Forelimb muscle (tissue), 1 donor: Measurements from ENCODE around the gene HTR3B. TPM values are rescaled to one million over a fixed set of nuclear protein-coding genes. Genes with fewer than 3 reads are reported as not detected.

Source experiments
- DNase-seq: peaks from one replicate; pipeline ENCODE4 v3.0.0-alpha.2; 2013; ENCODE audit warnings: low read depth
- polyA plus RNA-seq: library from polyadenylated mRNA; unstranded; fragments of 120-200 nt; gene quantifications from one replicate; pipeline ENCODE4 v1.2.1, GENCODE V29; 2013; ENCODE audit not compliant: insufficient read length

Gene HTR3B
- polyA plus RNA-seq, 1 donor, result 0.06 TPM

DNA sequence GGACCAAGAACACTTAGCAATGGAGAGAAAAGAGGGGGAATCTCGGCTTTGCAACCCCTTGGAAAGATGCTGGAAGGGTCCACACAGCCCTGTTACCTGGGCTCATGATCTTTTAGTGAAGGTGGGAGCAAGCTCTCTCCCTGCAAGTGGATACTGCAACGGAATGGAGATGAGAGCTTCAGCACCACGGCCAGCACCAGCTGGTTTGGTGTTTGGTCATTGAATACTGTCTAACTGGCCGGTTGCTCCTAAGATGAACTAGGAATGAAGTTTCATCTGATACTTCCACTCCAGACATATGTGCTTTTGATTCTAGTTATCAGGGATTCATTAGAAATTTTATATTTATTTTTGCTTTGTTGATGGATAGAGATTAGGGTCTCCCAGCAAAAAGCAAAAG, 86.6 kb downstream of the HTR3B start:
- DNase-seq, result peak; percentile 16

GRCh38 chr11:113991718-113992458, 87.3 kb downstream of the HTR3B start:
- no peak for DNase-seq

DNA sequence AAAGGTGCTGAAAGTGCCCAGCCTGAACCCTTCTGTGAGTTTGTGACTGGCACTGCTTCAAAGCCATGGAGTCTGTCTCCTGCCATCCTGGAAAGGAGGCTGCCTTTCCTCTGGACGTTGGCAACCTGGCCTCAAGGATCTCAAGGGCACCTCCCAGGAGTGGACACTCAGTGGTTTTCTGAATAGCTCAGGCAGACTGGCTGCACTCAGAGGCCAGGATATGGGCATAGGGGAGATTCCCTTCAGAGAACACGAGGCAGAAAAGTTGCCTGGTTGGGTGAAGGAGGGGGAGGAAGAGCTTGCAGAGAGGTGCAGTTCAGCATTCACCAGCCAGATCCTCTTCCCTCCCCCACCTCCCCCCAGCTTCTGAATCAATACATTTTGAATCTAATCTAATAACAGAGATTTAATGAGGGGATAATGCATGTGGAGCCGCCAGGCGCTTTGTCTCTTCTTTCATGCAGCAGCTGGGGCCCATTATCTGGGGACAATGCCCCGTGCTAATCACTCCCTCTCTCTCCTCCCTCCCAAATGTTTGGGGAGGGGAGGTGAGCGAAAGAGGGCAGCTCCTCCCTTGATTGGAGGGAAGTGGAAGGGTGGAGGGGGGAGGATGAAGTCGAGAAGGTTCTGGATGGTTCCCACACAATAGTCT, 88.0 kb downstream of the HTR3B start:
- no peak for DNase-seq

- DNase-seq, result no peak
These were observed 89.7 kb downstream of the HTR3B start for GRCh38 chr11:113994077-113994954.

Other genes starting within 250 kb of the HTR3B start
- gene TMPRSS5, start 198.5 kb upstream of the HTR3B start, polyA plus RNA-seq, result 0.99 TPM
- 14.9 TPM for gene ZW10, start 131.1 kb upstream of the HTR3B start, polyA plus RNA-seq
- gene CLDN25, start 125.0 kb upstream of the HTR3B start, polyA plus RNA-seq, result 0.43 TPM
- gene USP28, start 29.2 kb upstream of the HTR3B start, polyA plus RNA-seq, result 99.1 TPM
- 0.24 TPM for gene HTR3A, start 70.3 kb downstream of the HTR3B start, polyA plus RNA-seq
- 5.3 TPM for gene ZBTB16, start 154.9 kb downstream of the HTR3B start, polyA plus RNA-seq